GM12801 (cell line): ENCODE data around the gene FBXO36.

Source experiments
- CTCF ChIP-seq: IDR thresholded peaks from one replicate; pipeline ENCODE4 v1.5.1; 2011; ENCODE audit warnings: control low read depth; ENCODE audit not compliant: insufficient read length; ENCODE audit errors: extremely low read depth

FBXO36 gene

GRCh38 chr2:229955663-229956062 lies 33.4 kb downstream of the FBXO36 start:
- no peak for TF ChIP-seq CTCF

DNA sequence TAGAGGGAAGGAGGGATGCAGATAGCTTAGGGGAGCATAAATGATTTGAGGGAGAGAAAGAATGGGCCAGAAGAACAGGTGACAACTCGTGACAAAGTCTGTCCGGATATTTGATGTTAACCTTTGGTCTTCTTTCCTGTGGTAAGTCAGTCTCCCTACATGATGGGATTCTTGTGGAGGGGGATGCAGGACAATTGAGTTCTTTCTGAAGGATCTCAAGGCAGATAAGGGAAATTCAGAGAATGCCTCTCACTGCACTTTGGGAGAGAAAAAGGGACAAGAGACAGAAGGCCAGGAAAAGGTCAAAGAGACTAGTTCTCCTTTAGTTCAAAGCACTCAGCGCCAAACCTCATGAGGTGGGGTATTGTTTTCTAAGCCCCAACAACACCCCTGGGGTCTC lies 34.2 kb downstream of the FBXO36 start:
- no peak for TF ChIP-seq CTCF

DNA sequence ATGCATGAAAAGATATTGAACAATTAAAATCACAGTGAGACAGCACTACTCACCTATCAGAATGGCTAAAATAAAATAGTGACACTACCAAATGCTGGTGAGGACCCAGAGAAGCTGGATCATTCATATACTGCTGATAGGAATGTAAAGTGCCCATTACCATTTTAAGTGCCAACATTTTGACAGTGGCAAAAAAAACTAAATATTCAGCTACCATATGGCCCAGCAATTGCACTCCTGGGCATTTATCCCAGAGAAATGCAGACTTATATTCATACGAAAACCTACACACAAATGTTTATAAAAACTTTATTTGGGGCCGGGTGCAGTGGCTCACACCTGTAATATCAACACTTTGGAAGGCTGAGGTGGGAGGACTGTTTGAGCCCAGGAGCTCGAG lies 47.6 kb downstream of the FBXO36 start:
- TF ChIP-seq CTCF, result no peak

GRCh38 chr2:229970406-229970805 lies 48.1 kb downstream of the FBXO36 start:
- TF ChIP-seq CTCF, result no peak

- TF ChIP-seq CTCF, result no peak
These were observed 49.0 kb downstream of the FBXO36 start for GRCh38 chr2:229971298-229971790.

DNA sequence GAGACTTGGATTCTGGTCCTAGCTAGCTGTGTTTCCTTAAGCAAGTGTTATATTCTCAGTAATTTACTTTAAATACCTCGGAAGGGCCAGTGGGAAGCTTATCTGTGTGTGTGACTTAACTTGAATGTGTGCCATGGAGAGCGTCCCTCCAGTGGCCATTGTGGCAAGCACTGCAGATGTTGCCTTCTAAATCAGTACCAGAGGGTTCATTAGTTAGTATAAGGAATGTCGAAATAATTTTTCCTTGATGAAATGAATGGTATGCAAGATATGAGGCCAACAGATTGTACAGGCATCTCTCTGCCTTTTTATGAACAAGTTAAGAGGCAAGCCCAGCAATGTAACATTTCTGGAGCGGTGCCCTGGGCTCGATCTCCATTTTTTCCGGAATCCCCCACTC lies 52.0 kb downstream of the FBXO36 start:
- TF ChIP-seq CTCF, result no peak

- no peak for TF ChIP-seq CTCF
These were observed 58.3 kb downstream of the FBXO36 start for GRCh38 chr2:229980431-229981184.
